Thymus (tissue), 11 donors: Measurements from ENCODE around the gene OXGR1. TPM values are rescaled to one million over a fixed set of nuclear protein-coding genes. Genes with fewer than 3 reads are reported as not detected.
A peak's percentile ranks its signal among the peaks of the same experiment; 100 is the strongest.
"Not testable (repeated sequence)": the region's sequence is repeated elsewhere in the genome, so short reads cannot be mapped to it uniquely, and the experiment has no call there.

Experiments used
- DNase-seq, 9 donors: peaks; one replicate each; pipeline ENCODE4 v3.0.0-alpha.2; 2013; ENCODE audit warnings: low spot score in 9 of 9, low read depth in 6 of 9, missing footprints in 1 of 9
- H3K27ac ChIP-seq, 2 donors: one replicate each; pipeline ENCODE4 v1.5.1; 2013; ENCODE audit warnings: control low read depth in 1 of 2, low read depth in 1 of 2, low read length in 1 of 2, mild to moderate bottlenecking in 1 of 2, moderate library complexity in 1 of 2
- H3K27me3 ChIP-seq, 2 donors: one replicate each; pipeline ENCODE4 v1.5.1; 2013; ENCODE audit warnings: low read length in 1 of 2; ENCODE audit not compliant: control insufficient read depth in 2 of 2, insufficient read depth in 1 of 2
- H3K36me3 ChIP-seq, 2 donors: one replicate each; pipeline ENCODE4 v1.5.1; 2013; ENCODE audit warnings: low read length in 1 of 2, mild to moderate bottlenecking in 1 of 2, moderate library complexity in 1 of 2; ENCODE audit not compliant: control insufficient read depth in 2 of 2, insufficient read depth in 2 of 2
- H3K4me1 ChIP-seq, 2 donors: one replicate each; pipeline ENCODE4 v1.5.1; 2013; ENCODE audit warnings: low read length in 2 of 2; ENCODE audit not compliant: control insufficient read depth in 2 of 2, insufficient read depth in 2 of 2
- H3K4me3 ChIP-seq, 2 donors: one replicate each; pipeline ENCODE4 v1.5.1; 2013; ENCODE audit warnings: low read length in 2 of 2, control low read depth in 1 of 2, mild to moderate bottlenecking in 1 of 2
- H3K9me3 ChIP-seq, 2 donors: one replicate each; pipeline ENCODE4 v1.5.1; 2013; ENCODE audit warnings: low read length in 1 of 2, mild to moderate bottlenecking in 1 of 2; ENCODE audit not compliant: control insufficient read depth in 2 of 2, insufficient read depth in 1 of 2
- whole genome bisulfite sequencing: extraction: QIAGEN DNeasy Blood & Tissue Kit; methylation state at CpG from one replicate; pipeline ENCODE4 v1.1.7; 2013; 5-methylcytosine and 5-hydroxymethylcytosine counted together
- polyA plus RNA-seq: library from polyadenylated mRNA; stranded (reverse); fragments of 200-250 nt; gene quantifications from one replicate; pipeline ENCODE4 v1.2.3, GENCODE V29; 2013
- total RNA-seq: library from RNA; stranded (reverse); fragments of 120-200 nt; gene quantifications from one replicate; pipeline ENCODE4 v1.2.4, GENCODE V29; 2013
- donor health status: healthy.

The OXGR1 gene
- total and polyA plus RNA-seq, 2 donors = 0.23 to 0.47 TPM

DNA sequence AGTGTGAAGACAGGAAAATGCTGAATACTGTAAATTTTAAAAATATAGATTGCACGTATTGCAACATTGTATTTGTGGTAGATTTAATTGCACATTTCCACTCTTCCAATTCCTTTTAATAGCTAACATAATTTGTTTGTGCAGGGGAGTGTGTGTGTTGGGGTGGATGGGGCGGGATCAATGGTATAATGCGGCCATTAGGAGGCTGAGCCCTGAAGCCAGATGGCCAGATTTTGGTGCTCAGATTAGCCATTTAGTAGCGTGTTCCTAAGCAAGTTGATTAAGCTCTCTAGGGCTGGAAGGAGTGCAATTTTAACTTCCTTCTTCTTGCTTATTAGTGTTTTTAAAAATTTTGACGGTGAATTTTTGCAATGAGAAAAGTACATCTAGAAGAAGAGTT lies 5.8 kb downstream of the OXGR1 start:
- H3K4me3 ChIP-seq = no peak overlapping the region
- no peaks in the 10 kb centered on the region for H3K4me1 ChIP-seq
- peaks cover 0 to 12% of the 10 kb centered on the region in 2 donors for H3K27me3 ChIP-seq
- H3K9me3 ChIP-seq = peaks cover 0 to 1% of the 10 kb centered on the region in 2 donors
- 95% methylated on average over 5 of the region's 5 CpGs for WGBS
- no peak for DNase-seq
- no peak overlapping the region for H3K27ac ChIP-seq
- no peaks in the 10 kb centered on the region for H3K36me3 ChIP-seq

DNA sequence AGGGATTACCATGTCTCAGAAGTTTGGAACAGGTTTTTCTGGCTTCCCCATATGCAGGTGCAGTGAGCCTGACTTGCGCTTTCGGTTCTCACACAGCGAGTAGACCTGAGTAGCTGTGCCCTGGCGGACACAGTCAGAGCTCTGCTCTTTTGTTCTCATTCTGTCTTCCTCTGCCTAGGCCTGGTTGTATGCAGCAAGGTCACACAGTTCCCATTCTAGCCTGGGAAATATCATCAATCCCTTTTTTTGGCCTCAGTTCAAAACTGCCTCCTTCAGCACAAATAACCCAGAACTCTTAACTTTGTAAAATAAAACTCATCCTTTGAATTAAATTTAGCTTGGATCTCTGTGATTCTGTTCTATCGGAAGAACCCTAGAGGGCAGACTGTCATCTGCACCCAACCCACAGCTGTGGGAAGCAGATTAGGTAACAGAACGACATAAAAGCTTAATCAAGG lies 10.2 kb downstream of the OXGR1 start:
- WGBS = 41% methylated on average over 6 of the region's 6 CpGs
- Histone ChIP-seq H3K27ac (peak overlapping the region in 1 of 2 donors; percentile 58), H3K4me3 (no peak overlapping the region)

DNA sequence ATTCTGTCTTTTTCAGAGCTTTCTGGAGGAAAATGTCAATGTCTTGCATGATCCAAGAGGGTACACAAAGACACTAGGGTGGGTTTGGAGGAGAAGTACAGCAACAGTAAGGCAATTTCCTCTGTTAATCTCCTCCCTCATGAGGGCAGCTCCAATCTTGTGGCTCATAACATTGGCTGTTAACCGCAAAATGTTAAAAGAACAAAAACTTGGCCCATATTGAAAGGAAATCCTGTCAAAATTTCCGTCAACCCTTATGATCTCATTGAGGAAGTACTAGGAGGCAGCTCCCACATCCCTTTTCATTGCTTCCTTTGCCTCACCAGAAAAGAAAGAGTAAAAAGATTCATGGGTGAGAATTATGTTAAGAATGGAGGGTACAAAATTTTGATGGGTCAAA lies 11.6 kb downstream of the OXGR1 start:
- Histone ChIP-seq H3K4me1 (no peaks in the 10 kb centered on the region), H3K27me3 (no peaks in the 10 kb centered on the region), H3K9me3 (no peaks in the 10 kb centered on the region), H3K27ac (no peak overlapping the region), H3K4me3 (no peak overlapping the region), H3K36me3 (no peaks in the 10 kb centered on the region)
- WGBS = 18% methylated on average over 2 of the region's 2 CpGs
- DNase-seq = no peak

More for the DNA sequence above, 10.2 kb downstream of the OXGR1 start:
- Histone ChIP-seq H3K27me3 (no peaks in the 10 kb centered on the region), H3K4me1 (no peaks in the 10 kb centered on the region), H3K9me3 (no peaks in the 10 kb centered on the region), H3K36me3 (no peaks in the 10 kb centered on the region)
- DNase-seq = peak in 5 of 9 donors; percentile 11 to 48 (median 24)

DNA sequence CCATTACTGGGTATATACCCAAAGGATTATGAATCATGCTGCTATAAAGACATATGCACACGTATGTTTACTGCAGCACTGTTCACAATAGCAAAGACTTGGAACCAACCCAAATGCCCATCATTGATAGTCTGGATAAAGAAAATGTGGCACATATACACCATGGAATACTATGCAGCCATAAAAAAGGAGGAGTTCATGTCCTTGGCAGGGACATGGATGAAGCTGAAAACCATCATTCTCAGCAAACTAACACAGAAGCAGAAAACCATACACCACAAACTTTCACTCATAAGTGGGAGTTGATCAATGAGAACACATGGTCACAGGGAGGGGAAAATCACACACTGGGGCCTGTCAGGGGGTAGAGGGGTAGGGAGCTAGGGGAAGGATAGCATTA lies 14.4 kb downstream of the OXGR1 start:
- H3K4me1 ChIP-seq, H3K36me3 ChIP-seq, H3K27me3 ChIP-seq, H3K9me3 ChIP-seq, DNase-seq, H3K27ac ChIP-seq, H3K4me3 ChIP-seq: not testable (repeated sequence)
- 93% methylated on average over 1 of the region's 1 CpG for WGBS

DNA sequence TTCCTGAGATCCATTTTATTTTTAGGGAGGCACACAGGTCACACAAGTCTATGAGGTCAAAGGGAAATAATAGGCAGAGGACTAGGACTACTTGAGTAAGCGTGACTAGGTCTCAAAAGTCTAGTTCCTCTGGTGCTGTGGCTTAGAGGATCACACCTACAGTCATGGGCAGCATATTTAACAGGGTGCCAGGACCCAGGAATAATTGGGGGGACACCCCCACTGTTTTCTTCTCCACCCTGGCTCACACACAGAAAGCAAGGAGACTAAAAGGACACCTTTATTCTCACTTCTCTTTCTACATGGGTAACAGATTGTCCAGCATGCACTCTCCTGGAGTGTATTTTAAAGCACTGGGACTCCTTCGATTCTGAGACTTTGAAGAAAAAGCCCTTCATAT lies 26.2 kb downstream of the OXGR1 start:
- peak in 1 of 9 donors; percentile 21 for DNase-seq
- no peak overlapping the region for H3K27ac ChIP-seq
- no peak overlapping the region for H3K4me3 ChIP-seq
- H3K36me3 ChIP-seq = no peaks in the 10 kb centered on the region
- H3K9me3 ChIP-seq = peaks cover 7 to 33% of the 10 kb centered on the region in 2 donors
- 91% methylated on average over 2 of the region's 2 CpGs for WGBS
- no peaks in the 10 kb centered on the region for H3K27me3 ChIP-seq
- H3K4me1 ChIP-seq = no peaks in the 10 kb centered on the region

DNA sequence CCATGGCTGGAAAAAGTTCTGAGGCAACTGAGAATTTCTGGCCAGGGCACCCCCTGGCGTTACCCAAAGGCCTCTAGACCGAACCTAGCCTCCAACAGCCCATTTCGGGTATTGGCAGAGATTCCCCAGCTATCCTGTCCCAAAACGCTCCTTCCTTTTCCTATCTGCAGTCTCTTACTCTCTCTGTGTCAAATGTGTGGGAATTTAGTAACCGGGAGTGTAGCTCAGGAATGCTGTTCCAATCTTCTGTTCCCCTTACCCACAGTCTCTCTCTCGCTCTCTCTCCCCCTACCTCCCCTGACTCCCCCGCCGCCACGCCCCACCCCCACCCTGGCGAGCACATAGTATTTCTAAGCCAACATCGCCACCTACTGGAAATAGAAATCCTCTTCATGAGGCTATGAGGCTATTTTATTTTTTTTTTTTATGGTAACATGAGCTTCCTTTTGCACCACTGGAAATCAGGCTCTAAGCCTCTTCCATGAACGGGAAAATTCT lies 27.0 kb downstream of the OXGR1 start:
- DNase-seq = no peak
- WGBS = 89% methylated on average over 12 of the region's 12 CpGs
- H3K4me3 ChIP-seq = no peak overlapping the region
- peaks cover 7 to 33% of the 10 kb centered on the region in 2 donors for H3K9me3 ChIP-seq
- no peak overlapping the region for H3K27ac ChIP-seq
- no peaks in the 10 kb centered on the region for H3K4me1 ChIP-seq
- H3K27me3 ChIP-seq = no peaks in the 10 kb centered on the region
- no peaks in the 10 kb centered on the region for H3K36me3 ChIP-seq

DNA sequence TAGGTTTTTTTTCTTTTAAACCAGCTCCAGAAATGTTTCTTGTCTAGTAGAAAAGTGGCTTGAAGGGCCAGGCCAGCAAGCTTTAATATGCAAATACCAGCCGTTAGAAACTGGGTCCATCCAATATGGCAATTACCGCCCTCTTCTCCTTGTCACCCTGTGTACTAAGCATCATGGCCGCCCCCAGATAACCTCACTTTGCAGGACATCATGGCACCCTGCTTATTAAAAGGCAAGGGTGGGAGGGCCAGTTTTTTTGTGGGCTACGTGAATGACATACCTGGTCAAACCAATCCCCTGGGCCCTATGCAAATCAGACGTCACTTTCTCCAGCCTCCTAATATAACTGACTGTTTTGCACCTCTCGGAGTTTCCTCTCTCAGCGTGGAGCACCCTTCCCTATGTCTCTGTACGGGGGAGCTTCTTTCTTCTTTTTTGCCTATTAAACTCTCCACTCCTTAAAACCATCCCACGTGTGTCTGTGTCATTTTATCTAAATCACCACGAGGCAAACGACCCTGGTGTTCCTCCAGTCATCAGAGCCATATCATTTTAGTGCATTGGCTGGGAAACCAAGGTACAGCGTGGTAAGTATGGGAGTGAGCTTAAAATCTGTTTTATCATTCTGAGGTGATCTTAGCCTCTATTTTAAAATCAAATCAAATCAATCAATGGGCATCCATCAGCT lies 27.7 kb downstream of the OXGR1 start:
- Histone ChIP-seq H3K9me3 (peaks cover 7 to 33% of the 10 kb centered on the region in 2 donors), H3K4me1 (no peaks in the 10 kb centered on the region), H3K27me3 (no peaks in the 10 kb centered on the region), H3K27ac (no peak overlapping the region), H3K4me3 (no peak overlapping the region), H3K36me3 (no peaks in the 10 kb centered on the region)
- 94% methylated on average over 12 of the region's 12 CpGs for WGBS
- no peak for DNase-seq

DNA sequence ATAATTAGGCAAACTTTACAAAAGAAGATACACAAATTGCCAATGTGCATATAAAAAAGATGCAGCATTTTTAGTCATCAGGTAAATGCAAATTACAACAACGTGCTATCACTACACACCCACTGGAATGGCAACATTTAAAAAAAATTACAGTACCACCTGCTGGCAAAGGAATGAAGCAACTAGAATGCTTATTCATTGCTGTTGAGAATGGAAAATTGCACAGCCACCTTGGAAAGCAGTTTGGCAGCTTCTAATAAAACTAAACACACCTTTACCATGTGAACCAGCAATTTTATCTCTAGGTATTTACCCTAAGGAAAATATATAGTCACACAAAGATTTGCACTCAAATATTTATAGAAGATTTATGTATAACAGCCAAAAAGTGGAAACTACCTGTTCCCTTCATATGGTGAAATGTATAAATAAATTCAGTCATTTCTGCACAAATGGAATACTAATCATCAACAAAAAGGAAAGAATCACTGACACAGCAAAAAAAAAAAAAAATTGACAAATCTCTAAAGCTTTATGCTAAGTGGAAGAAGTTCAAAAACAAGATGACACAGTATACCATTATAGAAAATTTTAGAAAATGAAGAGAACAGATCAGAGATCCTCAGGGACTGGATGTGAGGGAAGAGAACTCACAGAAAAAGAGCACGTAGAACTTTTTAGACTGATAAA lies 30.3 kb downstream of the OXGR1 start:
- Histone ChIP-seq H3K36me3 (no peaks in the 10 kb centered on the region), H3K4me3 (no peak overlapping the region), H3K27me3 (no peaks in the 10 kb centered on the region), H3K27ac (no peak overlapping the region), H3K9me3 (peaks cover 6 to 25% of the 10 kb centered on the region in 2 donors), H3K4me1 (no peaks in the 10 kb centered on the region)
- WGBS = 96% methylated on average over 2 of the region's 2 CpGs
- DNase-seq = no peak

DNA sequence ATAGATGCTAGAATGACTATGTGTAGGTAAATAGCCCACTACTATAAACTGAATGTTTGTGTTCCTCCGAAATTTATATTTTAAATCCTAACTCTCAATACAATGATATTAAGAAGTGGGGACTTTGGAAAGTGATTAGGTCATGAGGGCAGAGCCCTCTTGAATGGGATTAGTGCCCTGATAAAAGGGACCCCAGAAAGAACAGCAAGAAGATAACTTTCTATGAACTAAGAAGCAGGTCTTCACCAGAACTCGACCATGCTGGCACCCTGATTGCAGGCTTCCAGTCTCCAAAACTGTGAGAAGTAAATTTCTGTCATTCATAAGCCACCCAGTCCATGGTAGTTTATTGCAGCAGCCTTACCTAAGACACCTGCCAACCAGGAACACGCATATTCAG lies 33.9 kb downstream of the OXGR1 start:
- no peaks in the 10 kb centered on the region for H3K4me1 ChIP-seq
- 88% methylated on average over 3 of the region's 3 CpGs for WGBS
- no peaks in the 10 kb centered on the region for H3K36me3 ChIP-seq

More for the DNA sequence above, 33.9 kb downstream of the OXGR1 start:
- Histone ChIP-seq H3K9me3 (no peaks in the 10 kb centered on the region), H3K27ac (no peak overlapping the region), H3K27me3 (no peaks in the 10 kb centered on the region), H3K4me3 (no peak overlapping the region)
- DNase-seq = no peak
